Caco-2 (cell line): Measurements from ENCODE around the gene FMNL3. TPM values are rescaled to one million over a fixed set of nuclear protein-coding genes. Genes with fewer than 3 reads are reported as not detected.

Source experiments
- BruUV-seq: library from RNA; stranded (reverse); fragments of 400-500 nt; replicated peaks from 2 replicates; lab custom pipeline; 2021; lab: Mats Ljungman, UMichigan
- CTCF ChIA-PET: fragments of 300-600 bp; sonication (Branson Sonifier 250); formaldehyde crosslinking; loops from one replicate; lab custom pipeline; 2022; ENCODE audit warnings: antibody characterized with exemption; lab: Charles Lee
- POLR2A ChIA-PET: fragments of 300-600 bp; sonication (Branson Sonifier 250); formaldehyde crosslinking; loops from one replicate; lab custom pipeline; 2022; ENCODE audit warnings: antibody characterized with exemption; lab: Charles Lee
- DNase-seq, 2 experiments: peaks; one replicate each; pipeline versions ENCODE4 v3.0.0 to v3.0.0-alpha.2; 2020 to 2022
- H3K27me3 ChIP-seq: replicated peaks from 2 replicates; pipeline ENCODE4 v1.6.0; 2011; ENCODE audit warnings: low read length; ENCODE audit not compliant: control insufficient read depth, insufficient read depth
- H3K36me3 ChIP-seq: 2 replicates; pipeline ENCODE4 v1.5.1; 2011; ENCODE audit warnings: low read length; ENCODE audit not compliant: control insufficient read depth, insufficient read depth
- H3K4me1 ChIP-seq: fragments of 250-450 bp; sonication (Bioruptor Pico); 2 replicates; pipeline ENCODE4 v1.5.1; 2020; ENCODE audit warnings: mild to moderate bottlenecking
- H3K4me3 ChIP-seq: 2 replicates; pipeline ENCODE4 v1.5.1; 2011; ENCODE audit warnings: low read depth, mild to moderate bottlenecking, control low read depth, low read length
- H3K9me3 ChIP-seq: fragments of 250-450 bp; sonication (Bioruptor Pico); 2 replicates; pipeline ENCODE4 v1.5.1; 2020; ENCODE audit warnings: mild to moderate bottlenecking, moderate library complexity
- H3K27ac Mint-ChIP-seq: one replicate; pipeline ENCODE4 v1.8.0; 2022; ENCODE audit warnings: mixed read lengths; ENCODE audit not compliant: unreplicated experiment
- H3K27me3 Mint-ChIP-seq: one replicate; pipeline ENCODE4 v1.8.0; 2022; ENCODE audit warnings: mixed read lengths; ENCODE audit not compliant: insufficient read depth, unreplicated experiment
- H3K36me3 Mint-ChIP-seq: one replicate; pipeline ENCODE4 v1.8.0; 2022; ENCODE audit warnings: mild to moderate bottlenecking, mixed read lengths; ENCODE audit not compliant: insufficient read depth, unreplicated experiment
- H3K4me1 Mint-ChIP-seq: one replicate; pipeline ENCODE4 v1.8.0; 2022; ENCODE audit warnings: low read depth, mixed read lengths; ENCODE audit not compliant: unreplicated experiment
- H3K4me3 Mint-ChIP-seq: one replicate; pipeline ENCODE4 v1.8.0; 2022; ENCODE audit warnings: mild to moderate bottlenecking, moderate library complexity, mixed read lengths; ENCODE audit not compliant: unreplicated experiment
- H3K9me3 Mint-ChIP-seq: one replicate; pipeline ENCODE4 v1.8.0; 2022; ENCODE audit warnings: mixed read lengths; ENCODE audit not compliant: unreplicated experiment
- CTCF ChIP-seq, 2 experiments: fragments of 200-600 bp in 1 of 2; IDR thresholded peaks; 1 replicate in 1 of 2; 2 replicates in 1 of 2; pipeline versions ENCODE4 v1.5.1 to v1.8.0; 2011 to 2022; ENCODE audit warnings: antibody characterized with exemption in 1 of 2, control low read depth in 1 of 2, inconsistent platforms in 1 of 2, low read depth in 1 of 2, low read length in 1 of 2, mild to moderate bottlenecking in 1 of 2, moderate library complexity in 1 of 2; ENCODE audit not compliant: insufficient read depth in 1 of 2, severe bottlenecking in 1 of 2, unreplicated experiment in 1 of 2
- intact Hi-C: fragments of 100-400 bp; cut with micrococcal nuclease; formaldehyde crosslinking; loops from one replicate; pipeline ENCODE4 v1.10.0; 2022; ENCODE audit not compliant: unreplicated experiment
- total RNA-seq: library from RNA; stranded (reverse); gene quantifications from 2 replicates; pipeline ENCODE4 v1.2.3, GENCODE V29; 2022

FMNL3 gene
- total RNA-seq, 1 experiment from 2014 or later = 10.7 TPM

GRCh38 chr12:49652921-49653520 lies 54.2 kb downstream of the FMNL3 start:
- peaks cover 16% of the 10 kb centered on the region; the same call in 1 of the 2 replicates for H3K4me1 ChIP-seq
- Mint-ChIP-seq H3K4me1 (peaks cover 7% of the 10 kb centered on the region), H3K27me3 (no peaks in the 10 kb centered on the region), H3K36me3 (peaks cover 5% of the 10 kb centered on the region), H3K27ac (no peak overlapping the region), H3K9me3 (no peaks in the 10 kb centered on the region), H3K4me3 (no peak overlapping the region)
- ChIA-PET POLR2A (no interaction called here), CTCF (interaction anchor here (1.1 kb wide), 1 partner anchor 55 kb away, joined by 3 read pairs; no protein-coding TSS in a partner anchor)
- no peaks in the 10 kb centered on the region for H3K36me3 ChIP-seq
- no TSS peak for BruUV-seq
- H3K4me3 ChIP-seq = no peak overlapping the region
- intact Hi-C loops = no loop called here
- TF ChIP-seq CTCF (IDR thresholded peaks at IDR 0.05; ENCODE audit: insufficient read depth in 1 of 2, low read depth in 1 of 2, low read length in 1 of 2, severe bottlenecking in 1 of 2, unreplicated experiment in 1 of 2) = no peak
- H3K27me3 ChIP-seq = no peaks in the 10 kb centered on the region
- DNase-seq = no peak
- H3K9me3 ChIP-seq = no peaks in the 10 kb centered on the region

- POLR2A ChIA-PET = no interaction called here
- Mint-ChIP-seq H3K27me3 (no peaks in the 10 kb centered on the region), H3K4me3 (no peak overlapping the region), H3K4me1 (peaks cover 7% of the 10 kb centered on the region), H3K9me3 (no peaks in the 10 kb centered on the region), H3K36me3 (peaks cover 5% of the 10 kb centered on the region), H3K27ac (no peak overlapping the region)
- Histone ChIP-seq H3K27me3 (no peaks in the 10 kb centered on the region), H3K4me3 (no peak overlapping the region), H3K9me3 (no peaks in the 10 kb centered on the region), H3K36me3 (no peaks in the 10 kb centered on the region), H3K4me1 (peaks cover 16% of the 10 kb centered on the region; the same call in 1 of the 2 replicates)
- no peak for TF ChIP-seq CTCF (IDR thresholded peaks at IDR 0.05; ENCODE audit: insufficient read depth in 1 of 2, low read depth in 1 of 2, low read length in 1 of 2, severe bottlenecking in 1 of 2, unreplicated experiment in 1 of 2)
- intact Hi-C loops = no loop called here
- CTCF ChIA-PET = no interaction called here
- no peak for DNase-seq
- no TSS peak for BruUV-seq
Measured at GRCh38 chr12:49651855-49652254, 55.4 kb downstream of the FMNL3 start.

- DNase-seq = no peak
- no peak overlapping the region for H3K4me3 Mint-ChIP-seq
- BruUV-seq = no TSS peak
- POLR2A ChIA-PET = no interaction called here
- H3K27ac Mint-ChIP-seq = no peak overlapping the region
- no peaks in the 10 kb centered on the region for H3K9me3 Mint-ChIP-seq
- TF ChIP-seq CTCF (IDR thresholded peaks at IDR 0.05; ENCODE audit: insufficient read depth in 1 of 2, low read depth in 1 of 2, low read length in 1 of 2, severe bottlenecking in 1 of 2, unreplicated experiment in 1 of 2) = no peak
- H3K4me1 Mint-ChIP-seq = peaks cover 7% of the 10 kb centered on the region
- Histone ChIP-seq H3K4me3 (no peak overlapping the region), H3K27me3 (no peaks in the 10 kb centered on the region), H3K4me1 (peaks cover 16% of the 10 kb centered on the region; the same call in 1 of the 2 replicates), H3K36me3 (no peaks in the 10 kb centered on the region), H3K9me3 (no peaks in the 10 kb centered on the region)
- intact Hi-C loops = loop anchor here (10.0 kb wide), 1 partner anchor 125 kb away; no protein-coding TSS in a partner anchor
- H3K27me3 Mint-ChIP-seq = no peaks in the 10 kb centered on the region
- CTCF ChIA-PET = no interaction called here
- H3K36me3 Mint-ChIP-seq = peaks cover 14% of the 10 kb centered on the region
Measured at GRCh38 chr12:49649892-49650291, 57.3 kb downstream of the FMNL3 start.
